GM10266 (cell line): Measurements from ENCODE around the gene PCP2.

Experiments
- DNase-seq: peaks from one replicate; pipeline ENCODE4 v3.0.0; 2012; ENCODE audit errors: extremely low spot score
- TF ChIP-seq, protein P1 (sequence below): IDR thresholded peaks from 2 replicates; pipeline ENCODE4 v1.5.1; 2012; ENCODE audit warnings: mild to moderate bottlenecking, low read depth; ENCODE audit not compliant: control insufficient read depth, insufficient read depth; ENCODE audit errors: missing control alignments

The PCP2 gene

DNA sequence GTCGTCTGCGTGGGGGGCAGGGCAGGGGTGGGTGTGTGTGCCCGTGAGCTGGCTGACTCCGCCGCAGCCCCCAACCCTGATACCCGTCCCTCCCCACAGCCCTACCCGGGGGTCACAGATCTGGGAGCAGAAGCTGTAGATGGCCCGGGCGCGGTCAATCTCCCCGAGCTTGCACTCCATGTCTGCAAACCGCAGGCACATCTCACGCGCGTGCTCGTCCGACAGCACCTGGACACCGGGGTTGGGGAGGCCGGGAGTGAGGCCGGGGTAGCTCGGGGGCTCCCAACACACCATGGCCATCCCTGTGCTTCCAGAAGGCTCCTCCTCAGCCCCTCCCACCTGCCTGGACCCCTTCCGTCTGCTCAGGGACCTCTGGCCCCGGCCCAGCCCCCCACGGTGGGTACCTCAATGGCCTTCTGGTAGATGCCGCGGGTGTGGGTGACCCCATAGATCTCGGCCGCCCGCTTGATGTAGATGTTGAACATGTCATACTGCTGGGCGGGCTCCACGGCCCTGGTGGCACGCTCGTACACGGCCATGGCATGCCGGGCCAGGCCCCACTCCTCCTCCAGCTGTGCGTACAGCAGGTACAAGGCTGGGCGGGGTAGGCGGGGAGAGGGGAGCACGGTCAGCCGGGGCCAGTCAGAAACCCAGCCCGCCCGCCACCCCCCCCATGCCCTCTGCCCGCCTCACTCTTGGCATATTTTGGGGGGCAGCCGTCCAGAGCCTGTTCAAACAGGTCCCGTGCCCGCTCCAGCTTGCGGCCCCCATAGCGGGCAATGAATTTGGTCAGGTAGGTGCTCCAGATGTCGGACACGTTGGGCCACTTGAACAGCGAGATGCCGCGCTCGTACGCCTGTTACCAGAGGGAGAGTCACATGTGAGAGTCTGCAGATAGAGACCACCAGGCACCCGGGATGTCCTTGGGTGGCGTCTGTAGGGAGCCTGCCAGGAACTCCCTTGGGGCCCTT lies 12.8 kb downstream of the PCP2 start:
- DNase-seq, result no peak
- TF ChIP-seq, protein P1, sequence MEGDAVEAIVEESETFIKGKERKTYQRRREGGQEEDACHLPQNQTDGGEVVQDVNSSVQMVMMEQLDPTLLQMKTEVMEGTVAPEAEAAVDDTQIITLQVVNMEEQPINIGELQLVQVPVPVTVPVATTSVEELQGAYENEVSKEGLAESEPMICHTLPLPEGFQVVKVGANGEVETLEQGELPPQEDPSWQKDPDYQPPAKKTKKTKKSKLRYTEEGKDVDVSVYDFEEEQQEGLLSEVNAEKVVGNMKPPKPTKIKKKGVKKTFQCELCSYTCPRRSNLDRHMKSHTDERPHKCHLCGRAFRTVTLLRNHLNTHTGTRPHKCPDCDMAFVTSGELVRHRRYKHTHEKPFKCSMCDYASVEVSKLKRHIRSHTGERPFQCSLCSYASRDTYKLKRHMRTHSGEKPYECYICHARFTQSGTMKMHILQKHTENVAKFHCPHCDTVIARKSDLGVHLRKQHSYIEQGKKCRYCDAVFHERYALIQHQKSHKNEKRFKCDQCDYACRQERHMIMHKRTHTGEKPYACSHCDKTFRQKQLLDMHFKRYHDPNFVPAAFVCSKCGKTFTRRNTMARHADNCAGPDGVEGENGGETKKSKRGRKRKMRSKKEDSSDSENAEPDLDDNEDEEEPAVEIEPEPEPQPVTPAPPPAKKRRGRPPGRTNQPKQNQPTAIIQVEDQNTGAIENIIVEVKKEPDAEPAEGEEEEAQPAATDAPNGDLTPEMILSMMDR, result no peak

DNA sequence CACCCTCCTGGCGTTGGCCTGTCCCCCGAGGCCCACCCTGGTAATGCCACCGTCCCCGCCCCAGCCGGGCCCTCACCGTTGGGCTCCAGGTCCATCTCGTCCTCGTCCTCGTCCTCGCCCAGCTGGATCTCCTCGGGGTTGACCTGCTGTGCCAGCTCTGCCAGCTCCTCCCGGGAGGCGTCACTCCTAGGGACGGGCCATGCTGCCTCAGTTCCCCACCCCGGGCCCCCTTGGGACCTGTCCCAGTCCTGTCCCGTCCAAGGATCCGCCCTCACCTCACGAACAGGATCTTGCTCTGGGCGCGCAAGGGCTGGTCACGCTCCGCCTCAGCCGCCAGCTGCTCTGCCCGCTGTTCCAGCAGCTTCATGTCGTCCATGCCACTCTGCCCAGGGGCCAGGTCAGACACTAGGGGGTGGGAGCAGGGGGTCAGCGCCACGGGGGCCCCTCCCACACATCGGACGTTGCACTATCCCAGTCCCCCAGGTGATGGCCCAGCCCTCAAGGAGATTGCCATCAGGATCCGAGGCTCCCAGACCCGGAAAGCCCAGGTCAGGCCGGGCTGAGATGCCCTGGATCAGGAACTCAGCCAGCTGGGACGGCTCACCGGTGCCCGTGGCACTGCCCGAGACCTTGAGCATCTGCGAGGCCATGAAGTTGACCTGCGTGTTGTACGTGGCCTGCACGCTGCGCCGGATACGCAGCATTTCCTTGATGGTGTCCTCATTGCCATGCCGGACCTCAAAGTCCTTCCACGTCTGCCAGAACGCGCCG lies 13.7 kb downstream of the PCP2 start:
- TF ChIP-seq, protein P1, result no peak
- DNase-seq, result no peak

- DNase-seq, result no peak
- TF ChIP-seq, protein P1, result no peak
Observed at GRCh38 chr19:7618771-7619510, 14.6 kb downstream of the PCP2 start.

- TF ChIP-seq, protein P1, result no peak
- DNase-seq, result no peak
Observed at GRCh38 chr19:7618348-7618747, 15.2 kb downstream of the PCP2 start.

DNA sequence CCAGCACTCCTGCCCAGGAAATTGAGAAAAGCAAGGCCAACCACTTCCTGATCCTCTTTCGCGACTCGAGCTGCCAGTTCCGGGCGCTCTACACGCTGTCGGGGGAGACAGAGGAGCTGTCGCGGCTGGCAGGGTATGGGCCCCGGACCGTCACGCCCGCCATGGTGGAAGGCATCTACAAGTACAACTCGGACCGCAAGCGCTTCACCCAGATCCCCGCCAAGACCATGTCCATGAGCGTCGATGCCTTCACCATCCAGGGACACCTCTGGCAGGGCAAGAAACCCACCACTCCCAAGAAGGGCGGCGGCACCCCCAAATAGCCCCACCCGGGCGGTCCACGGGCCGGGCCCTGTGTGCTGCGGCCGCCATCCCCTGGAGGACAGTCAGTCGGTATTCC lies 15.8 kb downstream of the PCP2 start:
- no peak for DNase-seq
- TF ChIP-seq, protein P1, result no peak

GRCh38 chr19:7617172-7617571 lies 16.3 kb downstream of the PCP2 start:
- DNase-seq, result no peak
- TF ChIP-seq, protein P1, result no peak
